PFSK-1 (cell line): ENCODE data around the gene SLC17A8.

Source experiments
- TAF1 ChIP-seq: IDR thresholded peaks from 2 replicates; pipeline ENCODE4 v1.6.1; 2012; ENCODE audit warnings: low read length, control low read depth, borderline replicate concordance; ENCODE audit not compliant: insufficient read depth
- TF ChIP-seq, protein P1 (sequence below), 2 experiments: IDR thresholded peaks; 2 replicates each; pipeline versions ENCODE4 v1.6.1 to v1.8.0; 2011 to 2012; ENCODE audit warnings: low read depth in 2 of 2, low read length in 2 of 2, control low read depth in 1 of 2, inconsistent platforms in 1 of 2, mild to moderate bottlenecking in 1 of 2, moderate library complexity in 1 of 2; ENCODE audit not compliant: insufficient read depth in 1 of 2

DNA sequence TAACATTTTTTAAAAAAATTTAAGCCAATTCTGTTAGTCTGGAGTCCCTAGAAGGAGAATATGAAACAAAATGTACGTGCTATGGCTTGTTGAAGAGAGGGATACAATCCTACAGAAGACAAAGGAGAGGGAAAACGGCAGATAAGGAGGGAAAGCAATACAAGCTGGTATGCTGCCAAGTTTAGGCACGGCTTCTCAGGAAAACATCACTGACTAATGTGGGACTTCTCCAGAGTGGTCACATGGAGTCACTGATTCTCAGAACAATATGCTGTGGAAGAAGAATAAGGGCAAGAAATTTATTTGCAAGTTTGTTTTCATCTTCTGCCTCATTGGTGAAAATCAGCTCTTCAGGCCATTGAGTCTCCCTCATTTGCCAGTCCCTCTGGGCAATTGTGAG is 93.9 kb downstream of the SLC17A8 start:
- TF ChIP-seq, protein P1, sequence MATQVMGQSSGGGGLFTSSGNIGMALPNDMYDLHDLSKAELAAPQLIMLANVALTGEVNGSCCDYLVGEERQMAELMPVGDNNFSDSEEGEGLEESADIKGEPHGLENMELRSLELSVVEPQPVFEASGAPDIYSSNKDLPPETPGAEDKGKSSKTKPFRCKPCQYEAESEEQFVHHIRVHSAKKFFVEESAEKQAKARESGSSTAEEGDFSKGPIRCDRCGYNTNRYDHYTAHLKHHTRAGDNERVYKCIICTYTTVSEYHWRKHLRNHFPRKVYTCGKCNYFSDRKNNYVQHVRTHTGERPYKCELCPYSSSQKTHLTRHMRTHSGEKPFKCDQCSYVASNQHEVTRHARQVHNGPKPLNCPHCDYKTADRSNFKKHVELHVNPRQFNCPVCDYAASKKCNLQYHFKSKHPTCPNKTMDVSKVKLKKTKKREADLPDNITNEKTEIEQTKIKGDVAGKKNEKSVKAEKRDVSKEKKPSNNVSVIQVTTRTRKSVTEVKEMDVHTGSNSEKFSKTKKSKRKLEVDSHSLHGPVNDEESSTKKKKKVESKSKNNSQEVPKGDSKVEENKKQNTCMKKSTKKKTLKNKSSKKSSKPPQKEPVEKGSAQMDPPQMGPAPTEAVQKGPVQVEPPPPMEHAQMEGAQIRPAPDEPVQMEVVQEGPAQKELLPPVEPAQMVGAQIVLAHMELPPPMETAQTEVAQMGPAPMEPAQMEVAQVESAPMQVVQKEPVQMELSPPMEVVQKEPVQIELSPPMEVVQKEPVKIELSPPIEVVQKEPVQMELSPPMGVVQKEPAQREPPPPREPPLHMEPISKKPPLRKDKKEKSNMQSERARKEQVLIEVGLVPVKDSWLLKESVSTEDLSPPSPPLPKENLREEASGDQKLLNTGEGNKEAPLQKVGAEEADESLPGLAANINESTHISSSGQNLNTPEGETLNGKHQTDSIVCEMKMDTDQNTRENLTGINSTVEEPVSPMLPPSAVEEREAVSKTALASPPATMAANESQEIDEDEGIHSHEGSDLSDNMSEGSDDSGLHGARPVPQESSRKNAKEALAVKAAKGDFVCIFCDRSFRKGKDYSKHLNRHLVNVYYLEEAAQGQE (IDR thresholded peaks at IDR 0.05; ENCODE audit: insufficient read depth in 1 of 2, low read depth in 2 of 2, low read length in 2 of 2): no peak
- no peak for TF ChIP-seq TAF1
